ENCODE results near the gene PLXNA2. TPM values are rescaled to one million over a fixed set of nuclear protein-coding genes. Genes with fewer than 3 reads are reported as not detected.

The PLXNA2 gene
- total and polyA plus RNA-seq, 2 of the 13 experiments (the other 11 are each of a cell fraction or from before 2014, with no cell fraction given) = 1.1 to 2.1 TPM

- TF ChIP-seq ZNF280D (CRISPR knock-in tag; IDR thresholded peaks at IDR 0.05) (peak; percentile 56; the same call in 1 of the 2 replicates), TCF7 (IDR thresholded peaks at IDR 0.05; ENCODE audit: low read depth) (peak; percentile 43; the same call in 1 of the 2 replicates), ZNF337 (CRISPR knock-in tag; IDR thresholded peaks at IDR 0.05; ENCODE audit: borderline replicate concordance, low read depth) (no peak), IRF2 (CRISPR knock-in tag; IDR thresholded peaks at IDR 0.05) (peak; percentile 50; the same call in 1 of the 2 replicates), FOXA1 (IDR thresholded peaks at IDR 0.05) (no peak), FOXA1 (CRISPR knock-in tag; IDR thresholded peaks at IDR 0.05) (peak; percentile 50; the same call in 1 of the 2 replicates), REPIN1 (CRISPR knock-in tag; IDR thresholded peaks at IDR 0.05; ENCODE audit: borderline replicate concordance, low read depth) (0 out of 2 replicates have a peak, but pooled peaks have one; percentile 40), ZNF646 (CRISPR knock-in tag; IDR thresholded peaks at IDR 0.05) (peak; percentile 65; the same call in 1 of the 2 replicates), ZNF446 (CRISPR knock-in tag; IDR thresholded peaks at IDR 0.05) (no peak), LCORL (IDR thresholded peaks at IDR 0.05) (peak; percentile 90), LCORL (CRISPR knock-in tag; IDR thresholded peaks at IDR 0.05) (peak; percentile 94), GATAD2A (CRISPR knock-in tag; IDR thresholded peaks at IDR 0.05) (peak; percentile 82), HDAC1 (CRISPR knock-in tag; IDR thresholded peaks at IDR 0.05) (peak; percentile 62; the same call in 1 of the 2 replicates), POLR2AphosphoS5 (IDR thresholded peaks at IDR 0.05; ENCODE audit: low read depth, low read length) (no peak), HMGXB3 (CRISPR knock-in tag; IDR thresholded peaks at IDR 0.05; ENCODE audit: borderline replicate concordance) (0 out of 2 replicates have a peak, but pooled peaks have one; percentile 35)
These were observed 72.4 kb downstream of the PLXNA2 start (continued) for GRCh38 chr1:208171616-208172422.

All from HepG2 (cell line).